GM18526 (cell line): ENCODE results near the gene FOXP1.

Experiments
- POLR2A ChIP-seq: IDR thresholded peaks from 3 replicates; pipeline ENCODE4 v1.6.1; 2011; ENCODE audit not compliant: insufficient read length; ENCODE audit errors: extremely low read depth

Gene FOXP1

GRCh38 chr3:71316066-71316777 is 267.3 kb downstream of the FOXP1 start:
- TF ChIP-seq POLR2A = no peak

DNA sequence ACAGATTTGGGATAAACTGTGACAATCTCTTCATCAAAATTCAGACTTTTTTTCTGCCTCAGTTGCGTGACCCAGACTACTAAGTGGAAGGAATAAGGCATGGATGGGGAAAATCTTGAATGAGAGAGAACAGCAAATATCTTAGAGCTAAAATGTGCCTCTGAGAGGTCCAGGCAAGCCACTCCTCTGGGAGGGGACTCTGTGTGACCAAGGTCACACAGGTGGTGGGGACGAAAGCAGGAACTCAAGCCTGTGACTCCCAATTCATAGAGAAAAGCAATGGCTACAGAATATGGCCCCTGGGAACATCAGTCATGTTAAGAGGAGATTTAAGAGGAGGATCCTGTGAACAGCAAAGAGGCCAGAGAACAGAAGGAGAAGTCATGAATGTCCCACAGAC is 268.1 kb downstream of the FOXP1 start:
- no peak for TF ChIP-seq POLR2A

- no peak for TF ChIP-seq POLR2A
Measured at GRCh38 chr3:71313844-71314243, 269.7 kb downstream of the FOXP1 start.

DNA sequence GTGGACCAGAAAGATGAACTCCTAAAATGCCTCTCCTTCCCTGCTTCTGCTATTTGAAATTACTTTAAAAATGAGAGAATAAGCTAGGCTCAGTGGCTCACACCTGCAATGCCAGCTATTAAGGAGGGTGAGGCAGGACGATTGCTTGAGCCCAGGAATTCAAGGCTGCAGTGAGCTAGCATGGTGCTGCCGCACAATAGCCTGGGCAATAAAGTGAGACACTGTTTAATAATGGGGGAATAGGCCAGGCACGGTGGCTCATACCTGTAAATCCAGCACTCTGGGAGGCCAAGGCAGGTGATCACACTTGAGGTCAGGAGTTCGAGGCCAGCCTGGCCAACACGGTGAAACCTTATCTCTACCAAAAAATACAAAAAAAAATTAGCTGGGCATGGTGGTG is 271.1 kb downstream of the FOXP1 start:
- TF ChIP-seq POLR2A = no peak

DNA sequence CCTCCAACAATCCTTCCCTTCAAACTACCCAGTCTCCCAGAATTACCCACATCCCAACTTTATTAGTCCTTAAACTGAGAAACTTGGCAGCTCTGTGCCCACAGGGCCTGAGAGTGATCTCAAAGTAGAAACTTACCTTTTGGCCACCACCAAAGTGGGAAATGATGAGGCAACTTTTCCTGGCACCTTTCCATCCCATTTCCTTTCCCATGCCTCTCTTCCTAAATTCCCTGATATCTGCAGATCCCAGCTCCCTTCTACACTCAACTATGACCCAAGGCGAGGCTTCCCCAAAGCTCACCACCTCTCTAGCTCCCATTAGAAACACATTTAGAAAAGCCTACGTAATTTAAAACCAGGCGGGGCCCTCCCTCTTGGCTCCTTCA is 271.9 kb downstream of the FOXP1 start:
- no peak for TF ChIP-seq POLR2A

- no peak for TF ChIP-seq POLR2A
Measured at GRCh38 chr3:71310980-71311660, 272.4 kb downstream of the FOXP1 start.

GRCh38 chr3:71310359-71310979 is 273.1 kb downstream of the FOXP1 start:
- TF ChIP-seq POLR2A = no peak

DNA sequence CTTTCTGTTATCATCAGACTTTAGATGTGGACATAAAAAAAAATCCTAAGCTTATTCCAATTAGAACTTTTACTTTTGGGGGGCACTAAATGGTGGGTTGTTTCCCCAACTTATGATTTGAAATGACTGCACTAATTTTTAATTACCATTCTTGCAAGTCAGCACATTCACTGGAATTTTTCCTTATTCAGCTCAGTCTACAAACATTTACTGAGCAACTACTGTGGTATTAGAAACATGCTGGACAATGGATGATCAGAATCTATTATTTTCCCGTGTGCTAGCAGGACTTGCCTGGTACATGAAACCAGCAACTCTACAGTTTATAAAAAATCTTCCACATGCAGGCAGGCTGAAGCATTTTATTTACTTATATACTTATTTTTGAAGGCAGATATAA is 273.6 kb downstream of the FOXP1 start:
- TF ChIP-seq POLR2A = no peak

- no peak for TF ChIP-seq POLR2A
Measured at GRCh38 chr3:71309342-71309741, 274.2 kb downstream of the FOXP1 start.

GRCh38 chr3:71308836-71309235 is 274.7 kb downstream of the FOXP1 start:
- no peak for TF ChIP-seq POLR2A

GRCh38 chr3:71307991-71308697 is 275.4 kb downstream of the FOXP1 start:
- TF ChIP-seq POLR2A = no peak

DNA sequence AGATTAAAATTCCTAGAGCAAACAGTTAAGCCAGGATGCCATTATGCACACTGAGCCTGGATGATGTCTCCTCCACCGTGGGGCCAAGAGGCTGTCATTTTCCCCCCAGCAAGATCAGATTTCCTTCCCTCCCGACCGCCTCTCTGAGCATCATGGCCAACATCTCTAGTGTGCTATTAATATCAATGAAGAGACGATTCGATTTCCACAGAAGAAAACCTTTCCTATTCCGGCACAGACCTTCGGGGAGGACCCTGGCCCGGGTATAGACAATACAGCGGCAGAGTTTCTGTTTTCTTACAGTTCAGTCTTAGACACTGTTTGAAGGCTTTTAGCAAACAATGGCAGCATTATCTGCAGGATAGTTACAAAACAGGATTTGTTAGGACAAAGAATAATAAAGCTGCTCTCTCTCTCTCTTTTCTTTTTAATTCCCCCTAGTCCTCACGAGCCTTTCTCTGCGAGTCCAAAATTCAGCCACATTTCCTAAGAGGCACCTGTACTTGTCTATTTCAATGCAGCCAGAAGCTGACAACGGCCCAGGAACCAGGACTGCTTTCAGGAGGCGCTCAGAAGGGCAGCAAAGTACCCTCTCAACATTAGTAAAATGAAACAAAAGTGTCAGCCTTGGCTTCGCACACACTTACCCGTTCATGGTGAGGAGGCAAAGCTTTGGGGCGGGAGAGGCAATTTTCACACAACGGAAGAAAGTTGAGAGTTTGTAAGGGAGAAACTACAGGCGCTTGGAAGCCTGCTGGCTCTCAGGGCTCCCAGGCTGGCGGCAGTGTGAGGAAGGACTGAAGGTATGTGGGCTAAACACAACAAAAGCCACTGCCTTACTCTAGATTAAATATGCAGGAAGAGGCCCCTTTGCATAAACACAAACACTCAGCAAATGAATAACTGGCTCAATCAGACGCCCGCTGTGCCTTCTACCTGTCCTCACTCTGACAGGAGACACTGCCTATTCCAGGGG is 278.0 kb downstream of the FOXP1 start:
- no peak for TF ChIP-seq POLR2A

DNA sequence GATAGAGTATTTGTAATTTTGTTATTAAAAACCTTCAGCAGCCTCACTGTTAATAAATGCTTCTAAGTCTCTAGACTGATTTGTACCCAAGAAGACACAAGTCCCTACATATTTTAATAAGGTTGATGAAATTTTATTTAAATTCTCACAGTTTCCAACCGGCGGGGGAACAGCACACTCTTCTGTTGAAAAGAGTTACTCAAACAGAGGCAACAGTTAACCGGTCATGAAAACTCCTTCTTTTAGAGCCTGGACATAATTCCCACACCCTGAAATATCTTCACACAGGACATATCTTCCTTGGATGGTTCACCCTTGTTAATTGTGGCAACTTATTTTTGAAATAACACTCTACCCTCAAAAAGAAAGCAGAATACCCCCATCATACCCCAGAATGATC is 278.8 kb downstream of the FOXP1 start:
- no peak for TF ChIP-seq POLR2A

DNA sequence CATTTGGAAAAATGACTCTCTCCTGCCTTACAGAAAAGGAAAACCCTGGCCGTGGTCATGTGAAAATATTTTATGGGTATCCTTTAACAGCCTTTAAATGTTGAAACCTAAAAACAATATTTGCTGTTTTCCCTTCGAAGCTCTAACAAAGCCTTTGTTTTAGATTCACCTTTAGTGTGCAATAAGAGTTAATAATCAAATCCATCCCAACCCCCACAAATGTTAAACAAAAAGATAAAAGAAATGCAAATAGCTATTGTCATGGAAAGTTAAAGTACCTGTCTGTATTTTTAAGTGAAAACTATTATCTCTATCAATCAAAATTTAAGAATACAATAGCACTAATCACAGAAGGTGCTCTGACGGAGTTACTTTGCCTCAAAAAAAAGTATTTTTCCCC is 279.3 kb downstream of the FOXP1 start:
- TF ChIP-seq POLR2A = no peak

- no peak for TF ChIP-seq POLR2A
Measured at GRCh38 chr3:71303627-71304200, 279.8 kb downstream of the FOXP1 start.

DNA sequence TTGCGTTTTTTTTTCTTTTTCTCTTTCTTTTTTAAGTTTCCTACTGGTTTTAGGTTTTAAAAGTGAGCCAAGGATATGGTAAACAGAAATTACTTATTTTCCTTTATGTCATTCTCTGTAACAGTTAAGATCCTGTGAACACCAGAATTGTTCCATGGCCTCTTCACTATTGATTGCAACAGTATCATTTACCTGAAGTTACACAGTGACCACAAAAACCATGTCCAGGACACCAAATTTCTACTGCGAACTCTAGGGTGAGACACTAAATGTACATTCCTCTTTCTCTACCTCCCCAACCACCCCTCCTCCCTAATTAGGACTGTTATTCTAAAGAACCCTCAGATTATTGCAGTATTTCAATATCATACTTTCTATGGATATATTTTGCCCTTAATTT is 280.9 kb downstream of the FOXP1 start:
- no peak for TF ChIP-seq POLR2A
